Esophagus muscularis mucosa (tissue), 4 donors: ENCODE data around the gene MAST4.

Experiments used
- EP300 ChIP-seq: sonication (generic); formaldehyde crosslinking; IDR thresholded peaks from one replicate; pipeline ENCODE4 v1.6.1; 2017; ENCODE audit warnings: antibody characterized with exemption
- POLR2A ChIP-seq: fragments of 450-650 bp; IDR thresholded peaks from one replicate; pipeline ENCODE4 v1.6.1; 2017; ENCODE audit warnings: antibody characterized with exemption, moderate library complexity, mild to moderate bottlenecking, low read depth
- TF ChIP-seq, protein P1 (sequence below), 3 experiments: fragments of 200-600 bp in 2 of 3; fragments of 450-650 bp in 1 of 3; sonication (generic) in 2 of 3; IDR thresholded peaks; one replicate each; pipeline ENCODE4 v1.5.1; 2017 to 2019; ENCODE audit warnings: antibody characterized with exemption in 3 of 3, mild to moderate bottlenecking in 2 of 3, moderate library complexity in 1 of 3

GRCh38 chr5:67065237-67065636 lies 469.0 kb downstream of the MAST4 start:
- no peak for TF ChIP-seq POLR2A
- no peak for TF ChIP-seq EP300
- TF ChIP-seq, protein P1, sequence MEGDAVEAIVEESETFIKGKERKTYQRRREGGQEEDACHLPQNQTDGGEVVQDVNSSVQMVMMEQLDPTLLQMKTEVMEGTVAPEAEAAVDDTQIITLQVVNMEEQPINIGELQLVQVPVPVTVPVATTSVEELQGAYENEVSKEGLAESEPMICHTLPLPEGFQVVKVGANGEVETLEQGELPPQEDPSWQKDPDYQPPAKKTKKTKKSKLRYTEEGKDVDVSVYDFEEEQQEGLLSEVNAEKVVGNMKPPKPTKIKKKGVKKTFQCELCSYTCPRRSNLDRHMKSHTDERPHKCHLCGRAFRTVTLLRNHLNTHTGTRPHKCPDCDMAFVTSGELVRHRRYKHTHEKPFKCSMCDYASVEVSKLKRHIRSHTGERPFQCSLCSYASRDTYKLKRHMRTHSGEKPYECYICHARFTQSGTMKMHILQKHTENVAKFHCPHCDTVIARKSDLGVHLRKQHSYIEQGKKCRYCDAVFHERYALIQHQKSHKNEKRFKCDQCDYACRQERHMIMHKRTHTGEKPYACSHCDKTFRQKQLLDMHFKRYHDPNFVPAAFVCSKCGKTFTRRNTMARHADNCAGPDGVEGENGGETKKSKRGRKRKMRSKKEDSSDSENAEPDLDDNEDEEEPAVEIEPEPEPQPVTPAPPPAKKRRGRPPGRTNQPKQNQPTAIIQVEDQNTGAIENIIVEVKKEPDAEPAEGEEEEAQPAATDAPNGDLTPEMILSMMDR (IDR thresholded peaks at IDR 0.05), result no peak
